Measurements from ENCODE around the gene DBI. TPM values are rescaled to one million over a fixed set of nuclear protein-coding genes. Genes with fewer than 3 reads are reported as not detected.

The DBI gene
- total and polyA plus RNA-seq, 2 of the 13 experiments (the other 11 are each of a cell fraction or from before 2014, with no cell fraction given): 330 to 659 TPM

- TF ChIP-seq LBX2 (CRISPR knock-in tag; IDR thresholded peaks at IDR 0.05; ENCODE audit: borderline replicate concordance) (peak; percentile 53; the same call in 1 of the 2 replicates), ZNF326 (CRISPR knock-in tag; IDR thresholded peaks at IDR 0.05; ENCODE audit: borderline replicate concordance) (peak; percentile 34; the same call in 1 of the 2 replicates), ZNF281 (CRISPR knock-in tag; IDR thresholded peaks at IDR 0.05; ENCODE audit: borderline replicate concordance) (peak; percentile 68; the same call in 1 of the 2 replicates), ZNF484 (CRISPR knock-in tag; IDR thresholded peaks at IDR 0.05; ENCODE audit: borderline replicate concordance, low read depth) (no peak), ZNF629 (CRISPR knock-in tag; conservative IDR thresholded peaks at IDR 0.05) (0 out of 2 replicates have a peak, but pooled peaks have one; percentile 39), E2F5 (CRISPR knock-in tag; conservative IDR thresholded peaks at IDR 0.05) (peak; percentile 65), HNRNPUL1 (IDR thresholded peaks at IDR 0.05; ENCODE audit: low read depth, low read length) (no peak; the same call in 1 of the 2 replicates), ZNF780A (CRISPR knock-in tag; IDR thresholded peaks at IDR 0.05) (peak; percentile 64; the same call in 1 of the 2 replicates), HDAC2 (CRISPR knock-in tag; IDR thresholded peaks at IDR 0.05) (peak; percentile 80), ZBTB44 (CRISPR knock-in tag; IDR thresholded peaks at IDR 0.05) (0 out of 2 replicates have a peak, but pooled peaks have one; percentile 55), ZSCAN5A (CRISPR knock-in tag; IDR thresholded peaks at IDR 0.05; ENCODE audit: borderline replicate concordance) (peak; percentile 92; the same call in 1 of the 2 replicates), TMF1 (CRISPR knock-in tag; IDR thresholded peaks at IDR 0.05; ENCODE audit: low read depth) (peak; percentile 84), TRIM22 (IDR thresholded peaks at IDR 0.05) (no peak), SETDB1 (CRISPR knock-in tag; IDR thresholded peaks at IDR 0.05; ENCODE audit: borderline replicate concordance) (no peak), KLF6 (CRISPR knock-in tag; IDR thresholded peaks at IDR 0.05) (peak; percentile 98), ZNF512 (CRISPR knock-in tag; IDR thresholded peaks at IDR 0.05) (peak; percentile 47; the same call in 1 of the 2 replicates)
Measured at GRCh38 chr2:119366649-119367471, at the start of gene DBI, which contains the start of gene C2orf76 (continued).

Data from HepG2 (cell line).